GM13976 (cell line): ENCODE measurements around the gene MAD1L1.

Experiments
- DNase-seq: peaks from one replicate; pipeline ENCODE4 v3.0.0; 2012; ENCODE audit warnings: low spot score
- in situ Hi-C: fragments of 300-500 bp; cut with MboI; formaldehyde crosslinking; loops from one replicate; pipeline ENCODE4 v1.12.0; 2022; ENCODE audit warnings: low sequenced_read_pairs, mixed read lengths, inconsistent platforms; ENCODE audit not compliant: unreplicated experiment
- TF ChIP-seq, protein P1 (sequence below): IDR thresholded peaks from 2 replicates; pipeline ENCODE4 v1.5.1; 2012; ENCODE audit warnings: borderline replicate concordance, mild to moderate bottlenecking; ENCODE audit not compliant: insufficient read depth; ENCODE audit errors: extremely low read depth, missing control alignments, control extremely low read depth

MAD1L1 gene

DNA sequence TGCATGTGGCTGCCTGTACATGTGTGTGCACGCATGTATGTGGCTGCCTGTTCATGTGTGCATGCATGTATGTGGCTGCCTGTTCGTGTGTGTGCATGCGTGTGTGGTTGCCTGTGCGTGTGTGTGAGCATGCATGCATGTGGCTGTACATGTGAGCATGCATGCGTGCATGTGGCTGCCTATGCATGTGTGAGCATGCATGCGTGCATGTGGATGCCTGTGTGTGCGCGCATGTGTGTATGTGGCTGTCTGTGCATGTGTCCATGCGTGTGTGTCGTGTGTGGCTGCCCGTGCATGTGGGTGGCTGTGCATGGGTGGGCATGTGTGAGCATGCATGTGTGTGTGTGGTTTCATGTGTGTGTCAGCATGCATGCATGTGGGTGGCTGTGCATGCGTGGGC, 344.3 kb downstream of the MAD1L1 start:
- in situ Hi-C loops: no loop called here
- TF ChIP-seq, protein P1, sequence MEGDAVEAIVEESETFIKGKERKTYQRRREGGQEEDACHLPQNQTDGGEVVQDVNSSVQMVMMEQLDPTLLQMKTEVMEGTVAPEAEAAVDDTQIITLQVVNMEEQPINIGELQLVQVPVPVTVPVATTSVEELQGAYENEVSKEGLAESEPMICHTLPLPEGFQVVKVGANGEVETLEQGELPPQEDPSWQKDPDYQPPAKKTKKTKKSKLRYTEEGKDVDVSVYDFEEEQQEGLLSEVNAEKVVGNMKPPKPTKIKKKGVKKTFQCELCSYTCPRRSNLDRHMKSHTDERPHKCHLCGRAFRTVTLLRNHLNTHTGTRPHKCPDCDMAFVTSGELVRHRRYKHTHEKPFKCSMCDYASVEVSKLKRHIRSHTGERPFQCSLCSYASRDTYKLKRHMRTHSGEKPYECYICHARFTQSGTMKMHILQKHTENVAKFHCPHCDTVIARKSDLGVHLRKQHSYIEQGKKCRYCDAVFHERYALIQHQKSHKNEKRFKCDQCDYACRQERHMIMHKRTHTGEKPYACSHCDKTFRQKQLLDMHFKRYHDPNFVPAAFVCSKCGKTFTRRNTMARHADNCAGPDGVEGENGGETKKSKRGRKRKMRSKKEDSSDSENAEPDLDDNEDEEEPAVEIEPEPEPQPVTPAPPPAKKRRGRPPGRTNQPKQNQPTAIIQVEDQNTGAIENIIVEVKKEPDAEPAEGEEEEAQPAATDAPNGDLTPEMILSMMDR: no peak
- DNase-seq: no peak

GRCh38 chr7:1887251-1887650, 345.5 kb downstream of the MAD1L1 start:
- in situ Hi-C loops: no loop called here
- TF ChIP-seq, protein P1: no peak
- no peak for DNase-seq

DNA sequence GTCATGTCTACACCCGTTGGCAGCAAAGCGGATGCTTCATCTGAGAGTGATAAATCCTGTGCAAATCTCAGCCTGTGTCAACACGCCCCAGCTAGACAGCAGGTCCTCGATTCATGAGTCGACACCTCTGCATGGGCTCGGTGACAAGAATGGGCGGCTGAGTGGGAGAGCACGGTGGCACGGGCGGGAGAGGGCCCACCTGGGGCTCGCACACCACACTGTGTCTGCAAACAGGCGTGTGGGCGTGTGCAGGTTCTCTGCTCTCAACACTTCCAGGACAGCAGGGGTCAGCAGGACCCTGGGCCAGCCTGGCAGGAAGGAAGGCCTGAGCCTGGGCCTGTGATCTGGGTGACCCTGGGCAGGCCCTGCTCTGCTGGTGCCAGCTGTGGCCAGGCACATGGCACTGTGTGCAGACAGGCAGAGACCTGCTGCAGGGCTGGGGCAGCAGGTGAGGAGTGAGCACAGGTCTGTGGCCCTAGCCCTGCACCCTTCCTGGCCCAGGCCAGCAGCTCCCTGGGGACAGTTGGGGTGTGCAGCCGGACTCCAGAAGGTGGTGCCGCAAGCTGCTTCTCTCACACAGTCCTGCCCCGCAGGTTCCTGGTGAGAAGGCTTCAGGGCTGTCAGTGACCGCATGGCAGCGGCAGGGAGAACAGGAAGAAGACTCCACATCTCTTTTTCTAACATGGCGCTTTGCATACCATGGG, 346.2 kb downstream of the MAD1L1 start:
- DNase-seq: no peak
- in situ Hi-C loops: no loop called here
- TF ChIP-seq, protein P1: no peak

GRCh38 chr7:1885465-1886226, 347.1 kb downstream of the MAD1L1 start:
- DNase-seq: no peak
- TF ChIP-seq, protein P1: no peak

GRCh38 chr7:1884583-1885350, 348.0 kb downstream of the MAD1L1 start:
- in situ Hi-C loops: no loop called here
- TF ChIP-seq, protein P1: no peak
- DNase-seq: no peak

More at GRCh38 chr7:1885465-1886226, 347.1 kb downstream of the MAD1L1 start:
- in situ Hi-C loops: no loop called here

DNA sequence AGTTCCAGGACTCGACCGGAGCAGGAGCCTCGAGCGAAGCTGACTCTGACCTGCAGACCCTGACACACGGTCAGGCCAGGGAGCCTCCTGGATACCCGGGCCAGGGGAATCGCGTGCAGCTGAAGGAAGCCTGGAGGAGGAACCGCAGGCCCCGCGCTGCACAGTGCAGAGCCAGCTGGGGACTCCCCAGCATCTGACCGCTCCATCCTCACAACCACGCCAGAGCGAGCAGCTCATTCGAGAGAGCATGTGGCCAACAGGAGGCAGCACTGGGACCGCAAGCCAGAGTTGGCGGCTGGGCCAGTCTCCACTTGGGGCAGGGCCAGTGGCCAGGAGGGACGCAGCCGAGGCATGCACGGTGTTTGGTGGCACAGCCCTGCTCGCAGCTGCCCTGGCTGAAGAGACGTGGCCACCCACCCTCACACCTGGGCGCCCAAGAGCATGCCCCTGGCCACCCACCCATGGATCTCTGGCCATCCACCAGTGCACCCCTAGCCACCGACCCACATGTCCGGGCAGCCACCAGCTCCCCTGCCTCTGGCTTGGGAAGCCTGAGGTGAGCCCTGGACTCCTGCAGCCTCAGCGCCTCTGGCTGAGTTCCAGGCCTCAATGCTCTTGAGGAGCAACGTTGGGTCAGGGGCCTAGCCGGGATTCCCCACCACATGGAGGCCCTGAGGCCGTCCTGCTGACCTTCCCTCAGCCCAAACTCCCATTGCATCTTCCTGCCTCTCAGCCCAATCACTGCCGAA, 348.7 kb downstream of the MAD1L1 start:
- in situ Hi-C loops: no loop called here
- DNase-seq: no peak
- TF ChIP-seq, protein P1: no peak
